ENCODE results near the gene CASZ1.

CASZ1 gene

GRCh38 chr1:10796029-10796944 lies at the start of gene CASZ1:
Gene CASZ1 (minus strand): TSS chr1:10796646. CDS start chr1:10693889, 102,757 bp downstream.
- peak; percentile 19 for DNase-seq (ENCODE audit: low read depth)

GRCh38 chr1:10843697-10844096 lies 47.3 kb upstream of the CASZ1 start:
- no peak for DNase-seq (ENCODE audit: low read depth)

GRCh38 chr1:10841118-10841517 lies 44.7 kb upstream of the CASZ1 start:
- DNase-seq (ENCODE audit: low read depth) = no peak

- no peak for DNase-seq (ENCODE audit: low read depth)
These were observed 42.8 kb upstream of the CASZ1 start for GRCh38 chr1:10839188-10839770.

- no peak for DNase-seq (ENCODE audit: low read depth)
These were observed 42.1 kb upstream of the CASZ1 start for GRCh38 chr1:10838541-10838940.

- DNase-seq (ENCODE audit: low read depth) = no peak
These were observed 40.3 kb upstream of the CASZ1 start for GRCh38 chr1:10836726-10837125.

- DNase-seq (ENCODE audit: low read depth) = no peak
These were observed 39.5 kb upstream of the CASZ1 start for GRCh38 chr1:10835822-10836421.

GRCh38 chr1:10835421-10835820 lies 39.0 kb upstream of the CASZ1 start:
- no peak for DNase-seq (ENCODE audit: low read depth)

- no peak for DNase-seq (ENCODE audit: low read depth)
These were observed 38.4 kb upstream of the CASZ1 start for GRCh38 chr1:10834770-10835412.

GRCh38 chr1:10833630-10834557 lies 37.4 kb upstream of the CASZ1 start:
- DNase-seq (ENCODE audit: low read depth) = no peak

- no peak for DNase-seq (ENCODE audit: low read depth)
These were observed 36.3 kb upstream of the CASZ1 start for GRCh38 chr1:10832703-10833102.

- no peak for DNase-seq (ENCODE audit: low read depth)
These were observed 34.7 kb upstream of the CASZ1 start for GRCh38 chr1:10830961-10831668.

- DNase-seq (ENCODE audit: low read depth) = no peak
These were observed 33.6 kb upstream of the CASZ1 start for GRCh38 chr1:10829965-10830515.

GRCh38 chr1:10829067-10829818 lies 32.8 kb upstream of the CASZ1 start:
- no peak for DNase-seq (ENCODE audit: low read depth)

- no peak for DNase-seq (ENCODE audit: low read depth)
These were observed 31.2 kb upstream of the CASZ1 start for GRCh38 chr1:10827377-10828333.

- DNase-seq (ENCODE audit: low read depth) = no peak
These were observed 29.1 kb upstream of the CASZ1 start for GRCh38 chr1:10825592-10825991.

- DNase-seq (ENCODE audit: low read depth) = no peak
These were observed 28.5 kb upstream of the CASZ1 start for GRCh38 chr1:10824821-10825540.

GRCh38 chr1:10823000-10823401 lies 26.6 kb upstream of the CASZ1 start:
- DNase-seq (ENCODE audit: low read depth) = no peak
